GM18907 (cell line): ENCODE results near the gene DNAJC15.

ENCODE experiments used
- ATAC-seq: cut with Tn5 transposase; IDR thresholded peaks from one replicate; pipeline ENCODE4 v1.9.1; 2021; ENCODE audit warnings: mild to moderate bottlenecking, moderate library complexity; ENCODE audit not compliant: unreplicated experiment

The DNAJC15 gene

DNA sequence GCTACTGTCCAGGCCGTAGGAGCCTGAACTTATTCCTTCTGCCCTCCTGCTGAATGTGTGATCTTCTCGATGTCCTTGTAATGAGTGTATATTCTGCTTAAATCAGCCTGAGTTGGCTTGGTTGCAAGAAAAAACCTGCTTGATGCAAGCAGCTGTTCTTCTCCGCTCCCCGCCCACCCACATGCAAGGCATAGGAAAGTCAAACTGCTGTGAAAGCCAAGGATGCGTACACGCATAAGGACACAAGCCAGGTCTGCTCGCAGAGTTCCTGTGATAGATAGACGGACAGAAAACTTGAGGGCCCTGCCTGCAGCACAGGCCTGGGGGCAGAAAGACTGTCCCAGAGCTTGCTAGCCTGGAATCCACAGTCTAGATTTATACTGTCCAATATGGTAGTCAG, 101.1 kb downstream of the DNAJC15 start:
- no peak for ATAC-seq

DNA sequence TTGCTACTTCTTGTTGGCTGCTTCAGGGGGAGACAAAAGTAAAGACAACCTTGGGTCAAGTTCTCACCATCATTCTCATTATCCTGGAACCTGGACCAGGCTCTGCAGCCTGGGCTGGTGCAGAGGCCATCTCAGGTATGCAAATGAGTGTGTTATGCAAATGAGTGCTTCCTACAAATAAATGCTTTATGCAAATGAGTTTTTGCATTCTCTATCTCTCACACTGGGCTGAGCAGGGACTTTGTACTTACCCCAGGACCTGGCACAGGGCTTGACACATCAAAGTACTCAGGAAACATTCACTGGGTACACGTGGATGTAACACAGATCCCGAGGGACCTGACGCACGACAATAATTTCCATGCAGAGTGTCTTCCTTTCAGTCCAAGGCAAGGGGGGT, 103.0 kb downstream of the DNAJC15 start:
- ATAC-seq, result no peak

DNA sequence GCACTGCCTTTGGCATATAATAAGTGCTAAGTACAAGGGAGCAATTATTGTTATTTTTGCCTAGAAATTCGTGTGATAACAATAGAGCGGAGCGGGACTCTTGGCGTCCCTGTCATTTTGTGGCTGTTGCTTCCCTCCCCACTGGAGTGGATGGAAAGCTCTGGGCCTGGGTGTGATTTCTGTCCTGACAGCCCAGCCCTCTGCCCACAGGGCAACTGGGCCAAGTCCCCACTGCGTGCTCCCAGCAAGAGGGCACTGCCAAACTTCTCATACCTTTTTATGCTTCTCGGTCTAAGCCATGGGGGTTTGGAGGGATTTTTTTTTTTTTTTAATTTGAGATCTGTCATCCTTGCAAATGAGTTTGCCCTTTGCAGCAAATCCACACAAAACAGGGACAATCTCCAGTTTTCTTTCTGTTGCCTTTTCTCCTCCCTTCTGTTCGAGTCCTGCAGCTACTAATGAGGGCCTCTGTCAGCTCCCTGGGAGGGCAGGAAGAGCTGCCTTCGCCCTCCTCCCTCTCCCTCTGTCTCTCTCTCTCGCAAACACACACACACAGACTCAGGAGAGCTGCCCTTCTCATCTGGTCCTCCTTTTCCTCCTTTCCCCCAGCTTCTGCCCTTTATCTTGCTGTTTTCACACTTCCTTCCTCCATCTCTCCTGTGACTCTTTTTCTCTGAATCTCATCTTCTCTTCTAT, 103.9 kb downstream of the DNAJC15 start:
- ATAC-seq, result no peak

DNA sequence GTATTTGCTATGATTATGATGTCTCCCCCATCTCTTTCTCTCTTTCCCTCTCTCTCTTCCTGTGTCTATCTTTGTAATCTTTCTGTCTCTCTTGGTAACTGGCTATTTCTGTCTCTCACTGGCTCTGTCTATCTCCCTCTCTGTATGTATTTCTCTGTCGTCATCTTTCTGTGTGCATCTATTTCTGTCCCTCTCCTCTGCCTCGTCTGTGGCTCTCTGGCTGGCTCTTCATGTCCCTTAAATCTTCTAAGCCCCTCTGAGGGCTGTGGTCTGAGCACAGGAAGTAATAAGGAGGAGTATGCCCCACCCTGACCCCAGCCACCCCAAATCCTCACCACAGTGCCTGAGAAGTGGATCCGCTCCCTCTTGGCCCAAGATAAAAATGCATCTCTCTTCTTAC, 104.4 kb downstream of the DNAJC15 start:
- no peak for ATAC-seq

DNA sequence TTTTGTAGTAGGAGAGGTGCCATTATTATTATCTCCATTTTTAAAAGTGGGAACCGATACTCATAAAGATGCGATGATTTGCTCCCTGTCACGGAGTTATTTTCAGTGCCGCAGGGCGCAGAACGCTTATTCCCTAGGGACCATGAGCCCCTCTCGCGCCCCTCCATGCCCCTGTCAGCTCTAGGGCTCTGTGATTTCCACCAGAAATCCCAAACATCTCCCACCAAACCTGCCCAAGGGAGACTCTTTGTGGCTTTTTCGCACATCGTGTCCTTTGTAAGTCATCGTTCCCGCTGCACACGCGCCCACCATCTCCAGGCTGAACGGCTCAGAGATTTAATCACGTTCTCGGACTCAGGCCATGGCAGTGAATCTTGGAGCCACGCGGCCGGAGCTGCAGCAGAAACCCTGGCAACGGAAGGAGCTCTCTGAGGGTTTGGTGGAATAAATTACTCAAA, 105.1 kb downstream of the DNAJC15 start:
- ATAC-seq, result no peak

DNA sequence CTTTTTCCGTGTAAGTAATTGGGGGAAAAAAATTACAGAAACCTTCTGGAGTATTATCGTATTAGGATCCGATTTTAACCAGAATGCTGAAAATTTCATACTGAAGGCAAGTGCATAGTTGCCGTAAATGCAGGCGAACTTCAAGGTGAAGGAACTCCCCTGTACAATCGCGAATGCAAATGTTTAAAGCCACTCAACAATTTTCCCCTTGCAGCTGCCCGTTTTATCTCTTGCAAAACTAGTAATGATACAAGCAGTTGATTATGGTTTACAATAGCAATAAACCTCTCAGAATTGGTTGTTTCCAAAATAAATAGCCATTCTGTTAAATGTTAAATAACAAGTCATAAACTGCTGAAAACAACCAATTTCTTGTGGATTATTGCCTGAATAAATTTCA, 105.7 kb downstream of the DNAJC15 start:
- ATAC-seq, result no peak

DNA sequence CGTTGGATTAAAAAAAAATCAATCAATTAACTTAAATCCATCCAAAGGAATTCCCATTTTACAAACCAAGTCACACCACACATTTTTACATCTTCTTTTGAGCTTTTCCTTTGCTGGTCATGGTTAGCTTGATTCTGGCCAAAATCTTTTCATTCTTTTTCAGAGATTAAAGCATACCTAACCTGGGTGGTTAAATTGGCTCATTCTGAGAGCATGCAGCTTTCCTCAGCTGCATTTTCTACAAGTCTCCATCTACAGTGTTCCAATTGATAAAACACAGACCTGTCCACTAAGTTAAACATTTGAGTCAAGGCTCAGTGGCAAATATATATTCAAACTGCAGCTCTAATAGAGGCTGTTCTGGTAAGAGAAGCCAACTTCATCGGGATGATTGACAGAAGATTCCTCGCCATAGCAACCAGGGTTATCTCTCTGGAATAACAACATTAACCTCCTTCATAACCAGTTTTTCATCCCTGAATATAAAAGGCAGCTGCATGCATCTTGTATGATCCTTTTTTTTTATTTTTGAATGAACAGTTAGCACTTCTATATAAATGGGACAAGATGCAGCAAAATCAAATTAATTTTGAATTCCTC, 106.2 kb downstream of the DNAJC15 start:
- ATAC-seq, result no peak

DNA sequence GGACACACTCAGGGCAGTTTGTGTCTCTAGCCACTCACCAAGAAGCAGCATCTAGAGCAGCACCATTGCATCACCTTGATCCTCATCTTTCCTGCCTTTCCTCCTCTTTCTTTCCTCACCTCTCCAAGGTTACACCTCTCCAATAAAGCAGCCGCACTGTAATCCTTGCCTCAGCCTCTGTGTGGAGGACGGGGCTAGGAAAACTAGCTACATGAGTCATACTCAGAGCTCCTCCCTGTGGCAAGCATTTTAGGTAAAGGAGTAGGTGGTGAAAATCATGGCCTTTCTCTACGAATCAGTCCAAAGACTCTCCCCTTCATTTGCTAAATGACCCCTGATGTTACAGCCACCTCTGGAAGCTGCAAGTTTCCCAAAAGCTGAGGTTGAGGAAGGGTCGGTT, 108.9 kb downstream of the DNAJC15 start:
- ATAC-seq, result no peak

DNA sequence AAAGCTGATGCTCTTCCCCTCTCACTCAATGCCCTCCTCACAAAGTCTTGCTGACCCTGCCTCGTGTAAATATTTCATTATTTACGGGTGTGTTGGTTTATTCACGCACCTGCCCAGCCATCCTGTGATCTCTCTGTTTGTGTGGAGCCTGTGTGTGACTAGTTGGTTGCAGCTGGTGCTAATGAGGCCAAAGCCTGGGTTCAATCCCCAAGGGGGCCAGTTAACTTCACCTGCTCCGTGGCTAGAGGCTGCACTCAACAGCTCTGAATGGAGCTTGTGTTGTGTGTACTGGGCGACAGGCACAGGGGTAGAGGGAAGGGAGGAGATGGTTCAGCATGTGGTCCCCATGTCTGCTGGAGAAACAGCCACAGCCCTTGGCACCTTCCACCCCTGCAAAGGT, 109.5 kb downstream of the DNAJC15 start:
- no peak for ATAC-seq

DNA sequence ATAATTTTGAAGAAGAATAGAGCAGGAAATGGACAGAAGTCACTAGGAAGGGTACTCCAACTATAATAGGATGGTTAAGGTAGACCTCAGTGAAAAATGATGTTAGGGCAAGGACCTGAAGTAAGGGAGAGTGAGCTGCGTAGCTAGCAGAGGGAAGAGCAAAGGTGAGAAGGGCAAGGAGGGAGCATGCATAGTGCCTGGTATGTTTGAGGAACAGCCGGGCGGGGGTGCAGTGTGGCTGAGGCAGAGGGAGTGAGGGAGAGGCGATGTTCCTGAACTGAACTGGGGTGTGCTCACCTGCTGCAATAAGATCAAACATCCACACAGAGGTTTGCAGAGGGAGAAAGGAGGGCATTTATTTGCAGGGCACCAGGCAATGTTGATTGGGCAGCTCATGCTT, 110.4 kb downstream of the DNAJC15 start:
- ATAC-seq, result no peak

DNA sequence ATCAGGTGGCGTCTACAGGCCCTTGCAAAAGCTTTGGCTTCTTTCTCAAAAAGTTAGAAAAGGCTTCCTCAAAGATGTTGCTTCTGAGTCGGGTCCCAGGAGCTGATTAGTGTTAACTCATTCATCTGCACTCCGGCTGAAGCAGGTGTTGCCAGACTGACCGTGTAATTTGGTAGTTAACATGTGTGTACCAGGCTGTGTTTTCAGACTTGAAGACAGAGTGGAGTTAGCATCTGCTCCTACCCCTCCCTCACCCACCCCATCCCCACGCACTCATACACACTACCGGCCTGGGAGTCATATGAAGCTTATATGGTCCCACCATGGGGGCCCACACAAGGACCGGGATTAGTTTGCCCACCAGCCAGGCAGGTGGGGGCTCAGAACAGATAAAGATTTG, 111.5 kb downstream of the DNAJC15 start:
- no peak for ATAC-seq

DNA sequence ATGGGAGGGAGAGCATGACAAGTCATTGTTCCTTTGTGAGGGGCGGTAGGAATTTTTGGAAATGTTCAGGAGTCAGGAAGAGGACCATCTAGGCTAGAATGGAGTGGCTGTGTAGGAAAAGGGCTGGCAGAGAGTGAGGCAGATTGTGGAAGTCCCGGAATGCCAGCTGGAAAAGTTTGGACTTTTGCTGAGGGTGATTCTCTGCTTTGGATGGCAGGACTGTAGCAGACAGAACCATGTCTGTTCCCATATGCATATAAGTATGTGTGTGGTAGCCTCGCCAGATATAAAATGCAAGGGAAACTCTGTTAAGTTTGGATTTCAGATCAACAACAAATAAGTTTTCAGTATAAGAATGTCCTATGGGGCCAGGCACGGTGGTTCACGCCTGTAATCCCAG, 112.1 kb downstream of the DNAJC15 start:
- ATAC-seq, result no peak

DNA sequence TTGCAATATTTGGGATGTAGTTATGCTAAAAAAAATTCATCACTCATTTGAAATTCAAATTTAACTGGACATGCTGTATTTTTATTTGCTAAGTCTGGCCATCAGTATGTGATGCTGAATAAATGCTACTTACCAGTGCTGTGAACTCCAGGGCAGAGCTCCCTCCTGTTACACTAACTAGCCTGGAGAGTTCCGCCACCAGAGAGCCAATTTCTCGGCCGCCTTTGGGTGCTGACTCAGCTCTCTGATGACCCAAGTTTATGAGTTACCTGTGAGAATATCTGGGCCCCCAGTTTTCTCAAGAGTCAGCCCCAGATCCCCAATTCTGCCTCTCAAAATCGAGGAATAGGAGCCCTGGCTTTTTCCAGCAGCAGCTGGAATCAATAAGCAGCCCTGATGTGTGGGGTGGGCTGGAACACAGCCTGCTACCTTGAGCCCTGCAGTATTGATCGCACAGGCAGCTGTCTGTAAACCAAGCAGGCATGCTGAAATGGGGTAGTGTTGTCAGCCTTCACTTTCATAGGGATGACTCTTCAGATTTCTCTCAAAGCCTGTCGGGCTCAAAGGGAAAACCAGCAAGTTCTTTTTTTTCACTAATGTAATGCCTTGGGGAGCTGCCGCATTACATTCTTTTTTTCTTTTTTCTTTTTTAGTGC, 113.7 kb downstream of the DNAJC15 start:
- no peak for ATAC-seq

DNA sequence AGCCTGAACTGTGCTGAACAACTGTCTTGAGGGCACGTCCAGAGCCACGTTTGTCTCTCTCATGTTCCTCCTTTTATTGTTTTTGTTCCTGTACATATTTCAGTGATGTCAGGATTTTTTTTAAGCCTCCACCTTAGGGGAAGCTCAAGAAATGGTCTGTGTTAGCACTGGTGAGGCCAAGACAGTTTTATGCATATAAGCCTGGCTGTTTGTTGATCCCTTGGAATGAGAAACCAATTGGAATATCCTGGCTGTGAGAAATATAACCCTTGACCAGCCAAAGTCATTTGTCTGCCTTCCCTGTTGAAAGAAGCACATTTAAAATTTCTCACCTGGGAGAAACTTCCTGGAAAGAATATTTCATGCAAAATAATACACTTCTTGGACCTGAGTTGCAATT, 115.8 kb downstream of the DNAJC15 start:
- ATAC-seq, result no peak

DNA sequence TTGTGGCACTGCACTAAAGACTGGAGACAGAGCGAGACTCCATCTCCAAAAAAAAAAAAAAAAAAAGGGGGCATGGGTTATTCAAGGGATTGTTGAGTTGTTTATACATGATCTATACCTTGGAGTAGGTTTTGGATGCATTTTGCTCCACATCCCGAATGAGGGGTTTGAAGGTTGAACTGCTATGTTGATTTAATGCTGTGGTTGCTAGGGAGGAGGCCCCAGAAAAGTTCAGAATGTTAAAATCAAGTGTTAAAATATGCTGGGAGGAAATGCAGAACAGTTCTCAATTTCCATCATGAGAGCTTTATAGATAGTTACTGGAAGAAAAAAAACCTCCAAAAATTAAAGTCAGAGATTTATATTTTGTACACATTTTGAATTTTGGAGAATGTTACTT, 116.5 kb downstream of the DNAJC15 start:
- no peak for ATAC-seq

DNA sequence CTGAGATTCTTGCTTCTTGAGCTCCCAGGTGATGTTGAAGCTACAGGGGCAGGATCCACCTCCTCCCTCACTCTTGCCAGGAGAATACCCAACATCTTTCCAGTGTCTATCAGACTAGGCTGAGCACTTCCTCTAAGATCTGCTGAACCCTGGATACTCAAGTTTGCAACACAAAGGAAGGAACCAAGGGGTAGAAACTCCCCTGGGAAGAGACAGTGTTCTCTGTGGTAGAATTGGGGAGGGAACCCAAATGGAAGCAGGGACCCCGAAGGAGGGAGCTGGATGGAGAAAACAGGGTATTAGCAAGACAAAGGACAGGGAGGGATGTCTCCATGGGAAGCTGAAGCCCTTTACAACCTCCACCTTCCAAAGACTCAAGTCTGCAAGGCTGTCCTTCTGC, 117.6 kb downstream of the DNAJC15 start:
- no peak for ATAC-seq

DNA sequence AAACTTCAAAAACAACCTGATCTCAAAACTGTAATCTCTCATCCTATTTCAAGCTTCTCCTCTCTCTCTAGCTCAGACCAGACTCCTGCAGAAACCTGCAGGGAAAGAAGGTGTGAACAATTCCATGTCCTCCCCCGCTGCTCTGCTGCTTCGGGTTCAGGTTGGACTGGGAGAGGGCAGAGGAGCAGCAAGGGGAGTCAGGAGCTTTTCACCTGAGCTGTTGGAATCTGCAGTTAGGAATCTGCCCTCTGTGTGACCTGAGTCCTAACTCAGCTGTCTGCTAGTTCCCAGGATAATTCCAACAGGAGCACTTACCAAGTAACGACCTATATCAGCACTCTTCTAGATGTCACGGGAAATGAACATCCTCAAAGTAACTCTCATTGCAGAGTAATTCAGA, 118.3 kb downstream of the DNAJC15 start:
- no peak for ATAC-seq

DNA sequence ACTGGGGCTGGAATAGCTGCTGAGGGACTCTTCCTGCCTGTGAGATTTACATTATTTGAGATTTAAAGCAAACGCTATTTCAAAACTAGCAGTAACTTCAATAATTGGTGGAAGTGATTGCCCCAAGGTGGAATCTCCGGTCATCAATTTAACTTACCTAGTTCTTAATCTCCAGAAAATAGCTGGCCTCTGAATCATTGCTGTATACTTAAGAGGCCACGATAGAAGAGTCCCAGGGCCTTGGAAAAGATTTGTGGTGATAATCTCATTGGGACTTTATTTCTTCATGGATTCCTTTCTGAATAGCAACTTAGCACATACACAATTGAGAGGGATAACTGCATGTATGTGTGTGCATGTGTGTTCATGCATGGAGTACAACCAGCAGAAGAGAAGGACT, 120.2 kb downstream of the DNAJC15 start:
- no peak for ATAC-seq

DNA sequence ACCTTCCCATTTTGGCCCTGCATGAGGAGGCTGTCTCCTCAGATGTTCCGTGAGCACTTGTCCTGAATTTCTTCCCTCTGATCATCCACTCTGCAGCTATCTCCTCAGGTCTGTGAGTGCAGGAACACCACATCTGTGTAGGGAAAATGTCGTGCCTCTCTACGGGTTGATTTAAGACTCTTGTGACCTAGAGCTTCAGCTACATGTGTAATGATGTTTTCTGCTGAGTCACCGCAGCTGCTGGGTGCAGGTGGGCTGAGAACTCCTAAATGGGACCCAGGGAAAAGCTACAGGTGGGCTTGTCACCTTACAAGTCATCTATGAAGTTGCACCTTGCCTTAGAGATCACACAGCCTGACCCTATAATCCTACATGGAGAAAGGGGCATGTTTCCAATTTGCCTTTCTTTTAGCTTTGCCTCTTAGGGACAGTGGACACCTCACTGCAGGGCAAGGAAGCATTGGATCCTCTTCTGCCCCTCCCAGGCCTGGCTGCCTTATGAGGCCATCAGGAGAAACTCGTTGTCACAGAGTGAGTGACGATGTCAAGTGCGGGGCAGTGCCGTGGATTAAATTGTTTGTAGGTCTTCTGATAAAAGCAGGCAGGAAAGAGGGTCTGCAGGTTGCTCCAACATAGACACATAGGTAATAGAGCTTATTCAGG, 122.3 kb downstream of the DNAJC15 start:
- no peak for ATAC-seq

DNA sequence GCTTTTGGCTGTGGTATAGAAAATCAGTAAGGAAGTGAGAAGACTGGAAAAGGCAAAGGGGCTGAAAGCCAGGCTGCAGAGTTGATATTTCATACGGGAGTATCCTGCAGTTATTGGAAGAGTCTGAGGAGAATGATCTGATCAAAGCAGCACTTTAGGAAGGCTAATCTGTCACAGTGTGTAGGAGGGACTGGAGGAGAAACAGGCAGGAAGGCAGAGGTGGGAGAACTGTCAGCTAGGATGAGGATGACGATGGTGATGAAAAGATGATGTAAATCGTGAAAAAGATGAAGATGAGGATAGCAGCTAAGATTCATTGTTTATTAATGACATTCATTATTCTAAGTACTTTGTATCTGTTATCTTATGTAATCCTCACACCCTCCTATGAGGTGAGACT, 123.0 kb downstream of the DNAJC15 start:
- no peak for ATAC-seq

DNA sequence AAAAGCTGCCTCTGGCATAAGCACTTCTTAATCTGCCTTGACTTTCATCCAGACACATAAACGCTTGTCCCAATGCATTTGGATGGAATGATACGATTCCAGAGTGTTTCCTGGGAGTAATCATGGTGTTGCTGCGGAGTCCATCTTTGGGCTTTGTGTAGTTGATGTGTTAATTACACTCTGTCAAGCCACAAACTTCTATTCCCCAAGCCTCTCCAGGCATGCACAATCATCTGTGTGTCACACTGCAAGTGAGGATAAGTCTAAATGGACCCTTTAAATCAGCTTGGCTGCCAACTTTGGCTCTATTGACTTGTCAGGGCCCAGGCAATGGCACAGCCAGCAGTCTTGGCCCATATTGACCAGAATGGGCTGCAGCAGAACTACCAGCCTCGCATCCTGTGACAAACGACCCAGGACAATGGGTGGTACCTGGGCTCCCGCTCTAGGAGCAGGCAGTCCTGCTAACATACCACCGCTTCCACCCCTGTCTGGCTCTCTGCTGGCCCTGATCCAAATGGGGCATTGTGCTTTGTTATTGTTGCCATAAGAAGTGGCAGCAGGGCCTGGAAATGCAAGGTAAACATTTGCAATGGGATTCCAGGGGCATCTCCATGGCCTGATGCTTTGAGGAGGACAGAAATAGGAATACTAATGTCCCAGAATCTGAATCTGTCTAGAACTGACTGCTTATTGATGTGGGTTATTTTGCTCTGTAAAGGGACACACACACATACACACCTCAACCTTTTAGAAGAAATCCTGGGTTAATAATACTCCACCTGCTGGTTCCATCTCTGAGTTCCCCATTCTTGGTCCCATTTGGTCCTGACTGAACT, 127.2 kb downstream of the DNAJC15 start:
- ATAC-seq, result no peak
